ENCODE results near the gene SLC22A23. TPM values are rescaled to one million over a fixed set of nuclear protein-coding genes. Genes with fewer than 3 reads are reported as not detected.

Gene SLC22A23
- total RNA-seq, 1 donor from 2014 or later: 5.7 TPM

DNA sequence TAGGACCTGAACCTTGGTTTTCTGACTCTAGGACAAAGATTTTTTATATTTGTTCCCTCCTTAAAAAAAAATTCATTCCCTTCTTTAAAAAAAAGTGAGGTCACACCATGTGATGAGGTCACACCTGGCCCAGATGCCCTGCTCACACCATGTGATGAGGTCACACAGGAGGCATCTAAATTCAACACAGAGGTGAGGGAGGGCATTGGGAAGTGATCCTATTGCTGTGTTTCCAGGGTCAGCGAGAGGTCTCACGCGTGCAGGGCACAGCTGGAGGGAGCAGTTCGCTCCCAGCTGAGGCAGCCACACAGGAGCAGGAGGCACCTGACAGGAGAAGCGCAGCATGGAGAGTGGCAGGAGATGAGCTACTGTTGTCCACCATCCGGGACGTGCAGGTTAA, 92.5 kb downstream of the SLC22A23 start:
- DNase-seq (ENCODE audit: low read depth) (no peak), FAIRE-seq (no peak)
- Mint-ChIP-seq H3K36me3 (ENCODE audit: low read depth, unreplicated experiment) (peaks cover 3% of the 10 kb centered on the region), H3K27ac (ENCODE audit: unreplicated experiment) (no peak overlapping the region), H3K9me3 (ENCODE audit: unreplicated experiment) (peaks cover 2% of the 10 kb centered on the region), H3K4me1 (ENCODE audit: low read depth, unreplicated experiment) (peaks cover 2% of the 10 kb centered on the region), H3K4me3 (ENCODE audit: unreplicated experiment) (no peak overlapping the region), H3K27me3 (ENCODE audit: low read depth, unreplicated experiment) (peaks cover 13% of the 10 kb centered on the region)
- no peak overlapping the region for H2AFZ ChIP-seq (ENCODE audit: low read depth, low read length)
- H3K4me2 ChIP-seq (ENCODE audit: low read length): no peak overlapping the region
- H3K4me3 ChIP-seq (ENCODE audit: insufficient read depth, low read depth, low read length): no peak overlapping the region
- no peak overlapping the region for H3K9ac ChIP-seq (ENCODE audit: low read length)
- H3K27me3 ChIP-seq (ENCODE audit: insufficient read depth, low read length): no peaks in the 10 kb centered on the region
- no peaks in the 10 kb centered on the region for H3K36me3 ChIP-seq (ENCODE audit: insufficient read depth, low read length)
- no peaks in the 10 kb centered on the region for H3K79me2 ChIP-seq (ENCODE audit: insufficient read depth, low read length)
- H4K20me1 ChIP-seq (ENCODE audit: insufficient read depth, low read length): no peaks in the 10 kb centered on the region
- H3K4me1 ChIP-seq (ENCODE audit: insufficient read depth, low read length): no peaks in the 10 kb centered on the region
- no peak overlapping the region for H3K27ac ChIP-seq (ENCODE audit: low read depth, low read length)
- TF ChIP-seq, protein P1, sequence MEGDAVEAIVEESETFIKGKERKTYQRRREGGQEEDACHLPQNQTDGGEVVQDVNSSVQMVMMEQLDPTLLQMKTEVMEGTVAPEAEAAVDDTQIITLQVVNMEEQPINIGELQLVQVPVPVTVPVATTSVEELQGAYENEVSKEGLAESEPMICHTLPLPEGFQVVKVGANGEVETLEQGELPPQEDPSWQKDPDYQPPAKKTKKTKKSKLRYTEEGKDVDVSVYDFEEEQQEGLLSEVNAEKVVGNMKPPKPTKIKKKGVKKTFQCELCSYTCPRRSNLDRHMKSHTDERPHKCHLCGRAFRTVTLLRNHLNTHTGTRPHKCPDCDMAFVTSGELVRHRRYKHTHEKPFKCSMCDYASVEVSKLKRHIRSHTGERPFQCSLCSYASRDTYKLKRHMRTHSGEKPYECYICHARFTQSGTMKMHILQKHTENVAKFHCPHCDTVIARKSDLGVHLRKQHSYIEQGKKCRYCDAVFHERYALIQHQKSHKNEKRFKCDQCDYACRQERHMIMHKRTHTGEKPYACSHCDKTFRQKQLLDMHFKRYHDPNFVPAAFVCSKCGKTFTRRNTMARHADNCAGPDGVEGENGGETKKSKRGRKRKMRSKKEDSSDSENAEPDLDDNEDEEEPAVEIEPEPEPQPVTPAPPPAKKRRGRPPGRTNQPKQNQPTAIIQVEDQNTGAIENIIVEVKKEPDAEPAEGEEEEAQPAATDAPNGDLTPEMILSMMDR (IDR thresholded peaks at IDR 0.05; ENCODE audit: insufficient read depth, low read depth, low read length): no peak
- TF ChIP-seq EZH2 (IDR thresholded peaks at IDR 0.05; ENCODE audit: insufficient read depth, low read length): no peak
- no peaks in the 10 kb centered on the region for H3K9me3 ChIP-seq (ENCODE audit: insufficient read depth, low read depth, low read length)

DNA sequence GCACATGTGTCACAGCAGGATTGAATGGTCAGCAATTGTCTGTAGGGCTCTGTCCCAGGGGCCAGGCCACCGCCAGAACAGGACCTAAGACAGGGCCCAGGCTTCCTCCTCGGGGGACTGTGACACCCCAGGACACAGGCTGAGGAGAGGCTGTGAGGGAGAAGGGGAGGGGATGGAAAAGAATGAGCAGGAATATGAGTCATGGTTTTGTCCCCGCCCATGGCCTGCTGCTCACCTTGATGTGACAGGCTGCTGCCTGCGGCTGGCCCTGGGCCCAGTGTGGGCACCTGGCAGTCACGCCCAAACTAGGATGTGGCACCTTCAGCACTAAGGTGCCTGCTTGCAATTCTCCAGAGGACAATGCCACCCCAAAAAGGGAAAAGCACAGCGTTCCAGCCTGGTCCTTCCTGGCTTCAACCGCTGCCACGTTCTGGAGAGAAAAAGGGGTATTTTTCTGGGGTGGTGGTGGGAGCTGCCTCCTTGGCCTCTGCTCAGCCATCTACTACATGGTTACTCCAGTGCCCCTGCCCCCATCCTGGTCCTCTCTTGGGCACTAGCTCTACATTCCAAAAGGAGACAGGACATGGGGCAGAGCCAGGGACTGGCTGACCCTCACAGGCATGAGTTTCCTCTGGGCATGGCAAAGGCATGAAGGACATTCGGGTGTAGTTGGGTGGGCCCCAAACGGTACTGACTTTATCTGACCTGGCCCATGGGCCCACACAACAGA, 93.4 kb downstream of the SLC22A23 start:
- DNase-seq (ENCODE audit: low read depth) (no peak), FAIRE-seq (no peak)
- no peak overlapping the region for H3K4me2 ChIP-seq (ENCODE audit: low read length)
- no peaks in the 10 kb centered on the region for H3K79me2 ChIP-seq (ENCODE audit: insufficient read depth, low read length)
- H3K9ac ChIP-seq (ENCODE audit: low read length): no peak overlapping the region
- H3K36me3 Mint-ChIP-seq (ENCODE audit: low read depth, unreplicated experiment): peaks cover 3% of the 10 kb centered on the region
- H2AFZ ChIP-seq (ENCODE audit: low read depth, low read length): no peak overlapping the region
- TF ChIP-seq, protein P1 (IDR thresholded peaks at IDR 0.05; ENCODE audit: insufficient read depth, low read depth, low read length): no peak
- TF ChIP-seq EZH2 (IDR thresholded peaks at IDR 0.05; ENCODE audit: insufficient read depth, low read length): no peak
- H3K4me1 Mint-ChIP-seq (ENCODE audit: low read depth, unreplicated experiment): peaks cover 2% of the 10 kb centered on the region
- no peak overlapping the region for H3K27ac ChIP-seq (ENCODE audit: low read depth, low read length)
- H3K36me3 ChIP-seq (ENCODE audit: insufficient read depth, low read length): no peaks in the 10 kb centered on the region
- peaks cover 13% of the 10 kb centered on the region for H3K27me3 Mint-ChIP-seq (ENCODE audit: low read depth, unreplicated experiment)
- no peaks in the 10 kb centered on the region for H4K20me1 ChIP-seq (ENCODE audit: insufficient read depth, low read length)
- no peaks in the 10 kb centered on the region for H3K9me3 ChIP-seq (ENCODE audit: insufficient read depth, low read depth, low read length)
- H3K4me1 ChIP-seq (ENCODE audit: insufficient read depth, low read length): no peaks in the 10 kb centered on the region
- H3K27ac Mint-ChIP-seq (ENCODE audit: unreplicated experiment): no peak overlapping the region
- no peak overlapping the region for H3K4me3 ChIP-seq (ENCODE audit: insufficient read depth, low read depth, low read length)
- H3K27me3 ChIP-seq (ENCODE audit: insufficient read depth, low read length): no peaks in the 10 kb centered on the region
- H3K4me3 Mint-ChIP-seq (ENCODE audit: unreplicated experiment): no peak overlapping the region
- peaks cover 2% of the 10 kb centered on the region for H3K9me3 Mint-ChIP-seq (ENCODE audit: unreplicated experiment)
